ENCODE measurements around the gene UBE2R2.
"Not testable (repeated sequence)": the region's sequence is repeated elsewhere in the genome, so short reads cannot be mapped to it uniquely, and the experiment has no call there.

UBE2R2 gene

GRCh38 chr9:33932078-33932807 lies 115.3 kb downstream of the UBE2R2 start:
- no peak for DNase-seq

DNA sequence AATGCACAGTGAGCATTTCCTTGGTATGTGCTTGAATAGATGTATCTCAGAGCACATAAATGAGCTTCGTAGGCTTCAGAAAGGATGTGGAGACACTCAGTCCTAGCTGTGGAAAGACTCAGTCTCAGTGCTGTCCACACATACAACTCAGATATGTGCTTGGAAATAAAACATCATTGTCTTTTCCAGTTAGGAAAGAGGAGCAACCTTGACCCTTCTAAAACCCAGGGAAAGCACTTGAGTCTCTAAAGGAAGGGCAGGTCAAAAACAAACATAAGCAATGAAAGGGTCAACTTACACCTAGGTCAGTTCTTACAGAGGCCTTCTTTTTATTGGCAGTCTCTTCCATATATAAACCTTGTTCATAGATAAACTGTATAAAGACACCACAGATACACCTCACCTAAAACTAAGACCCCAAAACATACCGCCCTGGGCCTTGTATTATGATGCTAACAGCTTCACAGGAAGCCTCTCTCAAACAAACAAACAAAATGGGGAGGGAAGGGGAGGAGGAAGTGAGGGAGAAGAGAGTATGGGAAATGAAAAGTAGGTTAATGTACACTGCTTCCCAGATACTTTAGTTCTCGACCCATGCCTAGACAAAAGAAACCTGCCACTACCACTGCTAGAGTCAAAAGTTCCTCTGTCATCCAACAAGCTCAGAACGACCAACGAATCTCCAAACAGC lies 117.4 kb downstream of the UBE2R2 start:
- DNase-seq = no peak

- no peak for DNase-seq
These were observed 123.2 kb downstream of the UBE2R2 start for GRCh38 chr9:33939924-33940874.

DNA sequence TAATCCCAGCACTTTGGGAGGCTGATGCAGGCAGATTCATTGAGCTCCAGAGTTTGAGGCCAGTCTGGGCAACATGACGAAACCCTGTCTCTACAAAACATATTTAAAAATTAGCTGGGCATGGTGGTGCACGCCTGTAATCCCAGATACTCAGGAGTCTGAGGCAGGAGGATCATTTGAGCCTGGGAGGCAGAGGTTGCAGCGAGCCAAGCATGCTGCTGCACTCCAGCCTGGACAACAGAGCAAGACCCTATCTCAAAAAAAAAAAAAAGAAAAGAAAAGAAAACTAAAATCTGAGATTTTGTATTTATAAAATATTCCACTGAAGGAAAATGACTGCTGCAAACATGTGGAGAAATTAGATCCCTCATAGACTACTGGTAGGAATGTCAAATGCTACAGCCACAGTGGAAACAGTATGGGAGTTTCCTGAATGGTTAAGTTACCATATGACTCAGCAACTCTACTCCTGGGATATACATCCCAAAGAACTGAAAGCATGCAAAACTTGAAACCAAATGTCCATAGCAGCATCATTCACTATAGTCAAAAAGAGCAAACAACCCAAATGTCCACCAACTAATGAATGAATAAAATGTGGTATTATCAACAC lies 125.6 kb downstream of the UBE2R2 start:
- DNase-seq = no peak

GRCh38 chr9:33943389-33943788 lies 126.4 kb downstream of the UBE2R2 start:
- DNase-seq = no peak

DNA sequence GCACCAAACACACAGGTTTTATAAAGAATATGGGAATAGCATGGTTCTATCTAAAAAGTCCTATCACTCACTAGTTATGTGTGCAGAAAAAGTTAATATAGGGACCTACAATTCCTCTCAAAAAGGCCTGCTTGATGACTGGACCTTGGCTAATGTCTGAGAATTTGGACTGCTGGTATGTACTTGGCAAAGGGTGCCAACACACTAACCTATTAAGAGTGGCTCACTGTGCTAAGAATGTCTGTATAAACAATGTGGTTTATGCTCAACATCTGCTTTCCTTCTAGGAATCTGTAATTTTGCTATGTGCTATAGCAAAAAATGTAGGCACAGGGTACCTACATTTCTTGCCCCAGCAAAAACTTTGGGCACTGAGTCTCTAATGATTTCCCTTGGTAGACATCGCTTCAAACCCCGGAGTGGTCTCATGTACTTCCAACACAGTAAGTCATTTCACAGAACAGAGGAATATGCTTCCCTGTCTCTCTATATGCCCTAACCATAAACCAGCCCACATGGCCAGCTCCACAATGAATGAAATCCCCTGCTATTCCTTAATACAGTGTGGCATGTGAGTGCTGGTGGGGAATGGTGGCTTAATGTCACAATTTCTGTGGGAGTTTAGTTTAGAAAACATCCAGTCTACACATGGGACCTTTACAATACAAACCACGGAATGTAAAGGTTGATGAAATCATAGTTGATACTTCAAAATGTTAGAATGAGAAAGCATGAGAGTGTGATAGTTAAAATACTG lies 130.0 kb downstream of the UBE2R2 start:
- DNase-seq = no peak

- DNase-seq = no peak
These were observed 133.4 kb downstream of the UBE2R2 start for GRCh38 chr9:33950371-33950770.

DNA sequence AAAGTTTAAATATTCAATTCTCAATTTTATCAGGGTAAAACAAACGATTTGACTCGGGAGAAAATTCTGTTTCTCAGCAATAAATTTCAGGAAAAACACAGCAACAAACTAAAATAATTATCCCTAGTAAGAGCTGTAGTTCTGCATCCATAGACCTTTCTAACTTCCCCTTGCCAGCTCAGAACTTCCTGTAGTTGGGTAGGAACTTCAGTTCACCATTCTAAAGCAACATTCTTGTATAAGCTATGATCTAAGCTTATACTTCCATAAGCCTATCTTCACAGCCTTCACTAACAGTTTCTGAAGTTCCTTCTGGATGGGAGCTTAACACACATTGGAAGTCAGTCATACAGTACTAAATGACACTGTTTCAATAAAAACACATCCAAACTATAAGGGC lies 135.1 kb downstream of the UBE2R2 start:
- DNase-seq = no peak

DNA sequence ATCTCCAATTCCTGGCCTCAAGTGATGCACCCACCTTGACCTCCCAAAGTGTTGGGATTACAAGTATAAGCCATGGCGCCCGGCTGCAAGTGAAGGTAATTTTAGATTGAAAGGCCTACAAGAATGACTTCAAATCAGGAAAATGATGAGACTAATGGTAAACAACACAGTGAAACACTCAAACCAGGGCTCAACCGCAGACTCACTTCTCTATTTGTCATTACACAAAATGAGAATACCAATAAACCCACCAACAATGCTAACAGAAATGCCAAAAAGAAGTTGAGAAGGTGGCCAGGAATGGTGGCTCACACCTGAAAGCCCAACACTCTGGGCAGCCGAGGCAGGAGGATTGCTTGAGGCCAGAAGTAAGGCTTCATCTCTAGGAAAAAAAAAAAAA lies 139.6 kb downstream of the UBE2R2 start:
- no peak for DNase-seq

GRCh38 chr9:33959725-33960124 lies 142.8 kb downstream of the UBE2R2 start:
- no peak for DNase-seq

DNA sequence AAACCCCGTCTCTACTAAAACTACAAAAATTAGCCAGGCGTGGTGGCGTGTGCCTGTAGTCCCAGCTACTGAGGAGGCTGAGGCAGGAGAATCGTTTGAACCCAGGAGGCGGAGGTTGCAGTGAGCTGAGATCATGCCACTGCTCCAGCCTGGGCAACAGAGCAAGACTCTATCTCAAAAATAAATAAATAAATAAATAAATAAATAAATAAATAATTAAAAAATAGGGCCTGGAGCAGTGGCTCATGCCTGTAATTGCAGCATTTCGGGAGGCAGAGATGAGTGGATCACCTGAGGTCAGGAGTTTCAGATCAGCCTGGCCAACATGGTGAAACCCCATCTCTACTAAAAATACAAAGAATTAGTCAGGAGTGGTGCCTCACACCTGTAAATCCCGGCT lies 145.5 kb downstream of the UBE2R2 start:
- DNase-seq = not testable (repeated sequence)

GRCh38 chr9:33964086-33964768 lies 147.3 kb downstream of the UBE2R2 start:
- no peak for DNase-seq
